HEK293 (cell line): Measurements from ENCODE around the gene PRAC2.

Source experiments
- CTCF ChIA-PET: fragments of 350-600 bp; formaldehyde crosslinking; extraction: SDS; loops from one replicate; lab custom pipeline; 2021; ENCODE audit warnings: antibody characterized with exemption; lab: Yijun Ruan, JAX
- POLR2A ChIA-PET: fragments of 300-600 bp; formaldehyde crosslinking; extraction: SDS; loops from one replicate; lab custom pipeline; 2020; ENCODE audit warnings: antibody characterized with exemption, inconsistent platforms; lab: Yijun Ruan, JAX
- H3K27ac ChIP-seq: fragments of 200-500 bp; sonication (Bioruptor generic); 2 replicates; pipeline ENCODE4 v1.5.1; 2014; ENCODE audit warnings: low read depth, low read length, control low read depth, inconsistent platforms; ENCODE audit errors: extremely low read depth
- H3K36me3 ChIP-seq, 2 experiments: fragments of 200-500 bp in 1 of 2; sonication (Bioruptor generic) in 1 of 2; 1 replicate in 1 of 2; 2 replicates in 1 of 2; pipeline ENCODE4 v1.5.1; 2014 to 2017; ENCODE audit warnings: inconsistent platforms in 2 of 2, low read length in 2 of 2; ENCODE audit not compliant: control insufficient read depth in 2 of 2, insufficient read depth in 1 of 2
- H3K4me1 ChIP-seq: fragments of 200-500 bp; sonication (Bioruptor generic); 2 replicates; pipeline ENCODE4 v1.5.1; 2014; ENCODE audit warnings: mild to moderate bottlenecking, low read length, inconsistent platforms; ENCODE audit not compliant: control insufficient read depth, insufficient read depth
- H3K4me3 ChIP-seq: 2 replicates; pipeline ENCODE4 v1.5.1; 2011; ENCODE audit warnings: low read depth, mild to moderate bottlenecking, control low read depth, low read length, moderate library complexity
- H3K9me3 ChIP-seq: fragments of 200-500 bp; sonication (Bioruptor generic); 2 replicates; pipeline ENCODE4 v1.5.1; 2014; ENCODE audit warnings: low read depth, low read length, inconsistent platforms; ENCODE audit not compliant: control insufficient read depth, insufficient read depth
- CTCF ChIP-seq: fragments of 450-650 bp; formaldehyde crosslinking; IDR thresholded peaks from 2 replicates; pipeline ENCODE4 v1.5.1; 2016; ENCODE audit warnings: missing biosample characterization, missing genetic modification characterization
- GFI1B ChIP-seq: fragments of 450-650 bp; formaldehyde crosslinking; IDR thresholded peaks from 2 replicates; pipeline ENCODE4 v1.5.1; 2016; ENCODE audit warnings: missing biosample characterization, missing genetic modification characterization
- GLI2 ChIP-seq: fragments of 450-650 bp; formaldehyde crosslinking; IDR thresholded peaks from 2 replicates; pipeline ENCODE4; 2017; ENCODE audit warnings: missing biosample characterization, missing genetic modification characterization, low read depth, borderline replicate concordance
- HIC1 ChIP-seq: fragments of 450-650 bp; formaldehyde crosslinking; IDR thresholded peaks from 2 replicates; pipeline ENCODE4 v1.5.1; 2016; ENCODE audit warnings: missing biosample characterization, missing genetic modification characterization
- KLF8 ChIP-seq: fragments of 450-650 bp; formaldehyde crosslinking; IDR thresholded peaks from 2 replicates; pipeline ENCODE4 v1.5.1; 2016; ENCODE audit warnings: missing biosample characterization, missing genetic modification characterization
- SETDB1 ChIP-seq: IDR thresholded peaks from one replicate; pipeline ENCODE4 v1.6.1; 2017; ENCODE audit warnings: mild to moderate bottlenecking, low read length, moderate library complexity, mixed read lengths; ENCODE audit not compliant: insufficient read length
- ZEB2 ChIP-seq: fragments of 450-650 bp; formaldehyde crosslinking; IDR thresholded peaks from 2 replicates; pipeline ENCODE4 v1.5.1; 2016; ENCODE audit warnings: missing biosample characterization, missing genetic modification characterization
- ZNF175 ChIP-seq: fragments of 450-650 bp; formaldehyde crosslinking; IDR thresholded peaks from 2 replicates; pipeline ENCODE4 v1.5.1; 2016; ENCODE audit warnings: missing biosample characterization, missing genetic modification characterization
- ZNF26 ChIP-seq: fragments of 450-650 bp; formaldehyde crosslinking; IDR thresholded peaks from 2 replicates; pipeline ENCODE4 v1.5.1; 2016; ENCODE audit warnings: missing biosample characterization, missing genetic modification characterization
- ZNF366 ChIP-seq: fragments of 450-650 bp; formaldehyde crosslinking; conservative IDR thresholded peaks from 2 replicates; pipeline ENCODE4 v1.5.1; 2016; ENCODE audit warnings: missing biosample characterization, missing genetic modification characterization
- ZNF488 ChIP-seq: fragments of 450-650 bp; formaldehyde crosslinking; IDR thresholded peaks from 2 replicates; pipeline ENCODE4 v1.5.1; 2016; ENCODE audit warnings: missing biosample characterization, missing genetic modification characterization
- ZNF529 ChIP-seq: fragments of 450-650 bp; formaldehyde crosslinking; IDR thresholded peaks from 2 replicates; pipeline ENCODE4 v1.5.1; 2017; ENCODE audit warnings: missing genetic modification characterization, missing biosample characterization; ENCODE audit not compliant: insufficient replicate concordance
- ZNF610 ChIP-seq: fragments of 450-650 bp; formaldehyde crosslinking; IDR thresholded peaks from 2 replicates; pipeline ENCODE4 v1.5.1; 2016; ENCODE audit warnings: missing biosample characterization, missing genetic modification characterization, borderline replicate concordance
- ZNF645 ChIP-seq: fragments of 450-650 bp; formaldehyde crosslinking; IDR thresholded peaks from 2 replicates; pipeline ENCODE4; 2016; ENCODE audit warnings: missing biosample characterization, missing genetic modification characterization
- ZNF660 ChIP-seq: fragments of 450-650 bp; IDR thresholded peaks from 2 replicates; pipeline ENCODE4 v1.5.1; 2018; ENCODE audit warnings: missing biosample characterization, mild to moderate bottlenecking, missing genetic modification characterization
- ZNF704 ChIP-seq: fragments of 450-650 bp; formaldehyde crosslinking; IDR thresholded peaks from 2 replicates; pipeline ENCODE4 v1.5.1; 2016; ENCODE audit warnings: missing biosample characterization, missing genetic modification characterization

PRAC2 gene

GRCh38 chr17:48722915-48723422 is at the start of gene PRAC2:
Gene PRAC2 (plus strand): TSS chr17:48723185. CDS start chr17:48724411, 1,226 bp downstream.
- Histone ChIP-seq H3K4me3 (no peak within 1 kb of the TSS), H3K36me3 (peaks cover 0 to 22% of the 10 kb centered on the region in 2 experiments; a peak in 1 of 3 replicates), H3K9me3 (no peaks in the 10 kb centered on the region), H3K4me1 (no peaks in the 10 kb centered on the region), H3K27ac (no peak within 1 kb of the TSS)
- CTCF ChIA-PET: interaction anchor here (0.6 to 14.1 kb wide), 10 partner anchors 11 to 505 kb away, joined by 3 to 246 read pairs (median 6); no protein-coding TSS in a partner anchor
- POLR2A ChIA-PET: interaction anchor here (0.6 kb wide), 1 partner anchor 960 kb away, joined by 6 read pairs; no protein-coding TSS in a partner anchor
- TF ChIP-seq GLI2 (no peak), HIC1 (tag by site-specific recombination) (no peak), ZNF610 (tag by site-specific recombination) (no peak), ZNF488 (no peak), SETDB1 (no peak), ZEB2 (tag by site-specific recombination) (no peak), ZNF529 (tag by site-specific recombination) (no peak), ZNF175 (tag by site-specific recombination) (no peak), GFI1B (tag by site-specific recombination) (no peak), KLF8 (no peak), ZNF26 (tag by site-specific recombination) (no peak), ZNF704 (tag by site-specific recombination) (no peak), ZNF645 (tag by site-specific recombination) (no peak)

GRCh38 chr17:48676963-48677558 is 45.9 kb upstream of the PRAC2 start:
- Histone ChIP-seq H3K27ac (no peak overlapping the region), H3K9me3 (no peaks in the 10 kb centered on the region), H3K4me1 (no peaks in the 10 kb centered on the region), H3K36me3 (no peaks in the 10 kb centered on the region), H3K4me3 (no peak overlapping the region)
- ChIA-PET CTCF (interaction anchor here (0.6 to 17.1 kb wide), 13 partner anchors 8 to 461 kb away, joined by 3 to 365 read pairs (median 10); partner anchors contain the start of genes HOXB13, PRAC2 and TTLL6), POLR2A (no interaction called here)
- TF ChIP-seq CTCF (tag by site-specific recombination) (0 out of 2 replicates have a peak, but pooled peaks have one; percentile 22), ZNF366 (tag by site-specific recombination) (peak; percentile 82), ZNF660 (tag by site-specific recombination) (no peak)
